GM18867 (cell line): ENCODE data around the gene COPG1.
A peak's percentile ranks its signal among the peaks of the same experiment; 100 is the strongest.
"Not testable (repeated sequence)": the region's sequence is repeated elsewhere in the genome, so short reads cannot be mapped to it uniquely, and the experiment has no call there.

Source experiments
- ATAC-seq: cut with Tn5 transposase; IDR thresholded peaks from one replicate; pipeline ENCODE4 v1.9.1; 2021; ENCODE audit warnings: mild to moderate bottlenecking, moderate library complexity; ENCODE audit not compliant: unreplicated experiment

Gene COPG1, protein sequence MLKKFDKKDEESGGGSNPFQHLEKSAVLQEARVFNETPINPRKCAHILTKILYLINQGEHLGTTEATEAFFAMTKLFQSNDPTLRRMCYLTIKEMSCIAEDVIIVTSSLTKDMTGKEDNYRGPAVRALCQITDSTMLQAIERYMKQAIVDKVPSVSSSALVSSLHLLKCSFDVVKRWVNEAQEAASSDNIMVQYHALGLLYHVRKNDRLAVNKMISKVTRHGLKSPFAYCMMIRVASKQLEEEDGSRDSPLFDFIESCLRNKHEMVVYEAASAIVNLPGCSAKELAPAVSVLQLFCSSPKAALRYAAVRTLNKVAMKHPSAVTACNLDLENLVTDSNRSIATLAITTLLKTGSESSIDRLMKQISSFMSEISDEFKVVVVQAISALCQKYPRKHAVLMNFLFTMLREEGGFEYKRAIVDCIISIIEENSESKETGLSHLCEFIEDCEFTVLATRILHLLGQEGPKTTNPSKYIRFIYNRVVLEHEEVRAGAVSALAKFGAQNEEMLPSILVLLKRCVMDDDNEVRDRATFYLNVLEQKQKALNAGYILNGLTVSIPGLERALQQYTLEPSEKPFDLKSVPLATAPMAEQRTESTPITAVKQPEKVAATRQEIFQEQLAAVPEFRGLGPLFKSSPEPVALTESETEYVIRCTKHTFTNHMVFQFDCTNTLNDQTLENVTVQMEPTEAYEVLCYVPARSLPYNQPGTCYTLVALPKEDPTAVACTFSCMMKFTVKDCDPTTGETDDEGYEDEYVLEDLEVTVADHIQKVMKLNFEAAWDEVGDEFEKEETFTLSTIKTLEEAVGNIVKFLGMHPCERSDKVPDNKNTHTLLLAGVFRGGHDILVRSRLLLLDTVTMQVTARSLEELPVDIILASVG

DNA sequence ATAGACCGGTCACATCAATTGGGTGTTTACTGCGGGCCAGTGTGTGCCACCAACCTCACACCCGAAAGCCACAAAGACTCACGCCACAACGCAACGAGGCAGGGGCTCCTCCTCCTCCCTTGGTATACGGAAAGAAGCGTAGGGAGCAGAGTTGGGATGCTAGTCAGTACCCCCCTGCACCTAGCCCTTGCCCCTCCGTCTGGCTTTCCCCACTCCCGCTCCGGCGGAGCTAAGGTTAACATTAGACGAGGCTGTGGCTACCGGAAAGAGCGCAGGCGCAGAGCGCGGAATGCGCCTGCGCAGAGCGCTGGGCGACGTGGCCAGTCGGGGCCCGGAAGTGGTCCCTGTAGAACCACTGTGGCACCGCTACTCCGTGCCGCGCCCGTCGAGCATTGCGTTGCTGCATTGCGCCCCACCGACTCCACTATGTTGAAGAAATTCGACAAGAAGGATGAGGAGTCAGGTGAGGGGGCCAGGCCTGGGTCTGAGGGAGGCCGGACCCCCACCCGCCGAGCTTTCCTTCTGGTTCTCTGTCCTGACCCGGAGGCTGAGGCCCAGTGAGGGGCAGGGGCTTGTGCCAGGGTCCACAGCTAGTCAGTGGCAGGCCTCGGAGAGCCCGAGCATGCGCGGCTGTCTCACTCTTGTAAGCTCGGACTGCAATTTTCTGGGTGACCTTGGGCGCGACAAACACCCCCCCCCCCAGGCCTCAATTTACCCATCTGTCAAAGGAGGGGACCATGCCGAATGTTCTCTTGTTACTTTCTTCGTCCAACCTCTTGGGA lies at the start of gene COPG1:
Gene COPG1, plus strand, starts transcription at position 323 of the 782 bp plus-strand sequence. Its CDS starts 104 bp downstream, at position 427.
- peak; percentile 82 for ATAC-seq

GRCh38 chr3:129204473-129204872 lies 44.9 kb upstream of the COPG1 start:
- ATAC-seq, result no peak

DNA sequence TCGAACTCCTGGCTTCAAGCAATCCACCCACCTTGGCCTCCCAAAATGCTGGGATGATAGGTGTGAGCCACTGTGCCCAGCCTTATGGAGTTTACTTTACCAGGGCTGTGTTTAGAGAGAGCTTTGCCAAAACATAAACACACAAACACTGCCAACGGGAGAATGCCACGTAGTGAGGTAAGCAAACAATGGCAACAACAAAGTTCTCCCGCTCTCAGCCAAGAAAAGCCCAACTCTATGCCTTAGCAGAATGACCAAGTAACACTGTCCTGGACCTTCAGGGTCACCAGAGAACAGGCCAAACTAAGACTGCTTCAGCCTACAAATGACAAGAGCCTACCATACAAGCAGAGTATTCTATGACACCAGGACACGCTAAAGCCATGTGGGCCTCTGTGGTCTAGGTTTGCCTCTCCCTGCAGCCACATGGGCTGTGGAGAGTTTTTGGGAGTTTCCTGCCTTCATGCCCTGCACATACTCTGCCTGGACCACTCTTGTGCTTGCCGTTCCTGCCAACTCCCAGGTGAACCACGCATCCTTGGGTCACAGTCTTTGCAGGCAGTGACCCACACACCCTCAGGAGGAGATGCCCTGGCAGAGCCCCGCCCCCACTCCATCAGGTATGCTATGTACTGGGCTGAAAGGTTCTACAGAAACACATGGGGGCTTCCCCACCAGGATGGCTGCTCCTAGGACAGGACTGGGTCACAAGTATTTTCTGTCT lies 44.1 kb upstream of the COPG1 start:
- ATAC-seq, result no peak

GRCh38 chr3:129207479-129207878 lies 41.9 kb upstream of the COPG1 start:
- no peak for ATAC-seq

DNA sequence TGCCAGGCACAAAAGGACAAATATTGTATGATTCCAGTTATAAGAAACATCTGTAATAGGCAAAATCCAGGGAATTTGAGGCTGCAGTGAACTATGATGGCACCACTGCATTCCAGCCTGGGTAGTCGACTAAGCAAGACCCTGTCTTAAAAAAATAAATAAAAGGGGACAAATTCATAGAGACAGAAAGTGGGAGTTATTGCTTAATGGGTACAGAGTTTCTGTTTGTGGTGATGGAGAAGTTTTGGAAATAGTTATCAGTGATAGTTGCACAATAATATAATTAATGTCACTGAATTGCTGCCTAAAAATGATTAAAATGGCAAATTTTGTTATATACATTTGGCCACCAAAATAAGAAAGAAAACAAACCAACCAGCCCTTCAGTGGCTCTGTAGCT lies 38.1 kb upstream of the COPG1 start:
- no peak for ATAC-seq

DNA sequence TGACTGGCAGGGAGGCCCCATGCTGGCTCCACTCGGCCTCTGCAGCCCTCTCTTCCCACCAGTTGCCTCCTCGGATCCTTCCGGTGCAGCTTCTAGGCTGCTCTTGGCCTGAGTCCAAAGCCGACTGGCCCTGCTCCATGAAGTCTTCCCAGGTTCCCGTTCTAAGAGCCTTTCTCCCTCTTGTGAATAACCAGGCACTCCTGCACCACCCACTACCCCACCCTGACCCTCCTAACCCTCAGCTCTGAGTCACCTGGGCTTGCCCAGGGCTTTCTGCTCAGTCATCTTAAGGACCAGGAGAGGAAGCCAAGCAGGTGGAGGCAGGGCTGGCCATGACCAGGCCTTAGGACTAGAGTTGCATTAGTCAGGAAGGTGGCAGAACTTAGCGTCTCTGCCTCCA lies 37.6 kb upstream of the COPG1 start:
- ATAC-seq, result no peak

DNA sequence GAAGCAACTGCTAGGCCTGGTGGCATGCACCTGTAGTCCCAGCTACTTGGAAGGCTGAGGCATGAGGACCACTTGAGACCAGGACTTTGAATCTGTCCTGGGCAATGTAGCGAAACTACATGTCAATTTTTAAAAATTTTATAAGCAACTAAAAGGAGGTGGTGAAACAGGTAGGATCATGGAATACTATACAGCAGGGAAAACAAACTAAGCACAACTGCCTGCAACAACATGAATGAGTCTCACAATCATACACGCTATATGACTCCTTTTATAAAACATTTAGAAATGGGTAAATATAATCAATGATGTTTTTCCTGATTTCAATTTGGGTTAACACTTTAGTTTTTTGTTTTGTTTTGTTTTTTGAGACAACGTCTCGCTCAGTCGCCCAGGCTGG lies 36.2 kb upstream of the COPG1 start:
- ATAC-seq, result no peak

GRCh38 chr3:129218742-129219141 lies 30.7 kb upstream of the COPG1 start:
- ATAC-seq, result no peak

DNA sequence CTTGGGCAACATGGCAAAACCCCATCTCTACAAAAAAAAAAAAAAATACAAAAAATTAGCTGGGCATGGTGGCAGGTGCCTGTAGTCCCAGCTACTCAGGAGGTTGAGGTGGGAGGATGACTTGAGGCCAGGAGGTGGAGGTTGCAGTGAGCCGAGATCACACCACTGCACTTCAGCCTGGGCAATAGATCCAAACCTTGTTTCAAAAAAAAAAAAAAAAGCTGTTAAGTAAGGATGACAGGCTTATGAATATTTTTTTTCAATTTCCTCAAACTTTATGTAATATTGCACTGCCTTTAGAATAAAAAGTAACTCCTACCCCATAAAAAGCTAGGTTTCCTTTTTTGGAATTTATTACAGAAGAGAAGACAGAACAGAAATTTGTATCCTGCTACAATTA lies 25.0 kb upstream of the COPG1 start:
- ATAC-seq, result not testable (repeated sequence)

DNA sequence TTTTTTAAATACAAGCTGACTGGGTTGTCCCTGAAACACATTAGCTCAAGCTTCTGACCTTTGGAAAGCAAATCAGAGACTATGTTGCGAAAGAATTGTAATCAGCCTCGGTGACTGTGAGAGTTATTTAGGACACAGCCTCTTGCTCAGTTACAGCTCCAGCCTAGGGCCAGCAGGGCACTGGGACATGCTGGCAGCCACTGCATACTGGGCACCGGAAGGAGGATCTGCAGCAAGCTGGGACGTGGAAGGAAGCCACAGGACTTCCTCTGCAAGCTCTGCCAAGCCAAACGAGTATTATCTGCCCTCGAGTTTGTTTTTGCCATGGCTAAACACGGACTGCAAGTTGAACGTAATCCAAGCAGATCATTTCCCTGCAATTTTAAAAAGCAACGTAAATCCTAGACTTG lies 24.4 kb upstream of the COPG1 start:
- ATAC-seq, result no peak

DNA sequence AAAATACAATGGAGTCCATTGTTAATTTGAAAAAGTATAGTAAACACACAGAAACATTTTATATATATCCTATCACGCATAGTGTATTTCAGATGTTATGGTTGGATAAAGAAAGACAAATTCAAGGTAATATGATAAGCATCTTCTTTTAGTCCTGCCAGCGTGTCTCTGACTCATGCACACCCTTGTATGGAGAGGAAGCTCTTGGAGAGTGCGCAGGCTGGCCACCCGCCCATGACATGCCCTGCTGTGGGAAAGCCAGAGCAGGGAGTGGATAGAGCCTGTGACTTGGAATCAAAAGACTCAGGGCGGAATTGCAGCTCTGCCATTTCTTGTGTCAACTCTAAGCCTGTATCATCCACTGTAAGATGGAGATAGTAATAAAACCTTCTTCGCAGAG lies 23.0 kb upstream of the COPG1 start:
- no peak for ATAC-seq

DNA sequence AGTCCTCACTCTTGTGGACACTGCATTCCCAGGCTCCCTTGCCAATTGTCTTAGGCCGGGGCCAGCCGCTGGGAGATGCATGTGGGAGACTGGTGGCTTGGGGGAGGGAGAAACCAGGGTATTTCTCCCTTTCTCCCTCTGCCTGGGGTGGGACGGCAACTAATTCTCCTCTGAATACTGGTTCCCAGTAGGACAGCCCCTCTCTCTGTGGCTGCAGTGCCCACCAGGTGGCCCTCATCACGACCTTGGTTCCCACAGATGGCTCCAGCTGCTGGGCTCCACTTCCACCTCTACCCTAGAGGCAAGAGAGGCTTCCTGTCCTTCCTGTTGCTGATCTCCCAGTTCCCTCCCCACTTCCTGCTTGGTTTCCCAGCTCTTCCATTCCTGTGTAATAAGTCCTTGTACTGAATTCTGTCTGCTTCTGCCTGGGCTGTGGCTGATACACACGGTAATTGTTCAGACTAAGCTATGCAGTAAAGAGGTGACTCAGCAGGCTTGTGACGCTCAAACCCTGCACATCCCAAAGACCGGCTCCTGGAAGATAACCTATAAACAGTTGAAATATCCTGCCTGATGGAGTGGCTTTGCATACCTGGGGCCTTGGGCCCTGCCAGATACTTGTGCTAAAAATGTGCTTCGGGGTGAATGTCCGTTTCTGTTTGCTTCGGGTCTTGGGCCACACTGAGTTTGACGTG lies 20.4 kb upstream of the COPG1 start:
- ATAC-seq, result no peak

DNA sequence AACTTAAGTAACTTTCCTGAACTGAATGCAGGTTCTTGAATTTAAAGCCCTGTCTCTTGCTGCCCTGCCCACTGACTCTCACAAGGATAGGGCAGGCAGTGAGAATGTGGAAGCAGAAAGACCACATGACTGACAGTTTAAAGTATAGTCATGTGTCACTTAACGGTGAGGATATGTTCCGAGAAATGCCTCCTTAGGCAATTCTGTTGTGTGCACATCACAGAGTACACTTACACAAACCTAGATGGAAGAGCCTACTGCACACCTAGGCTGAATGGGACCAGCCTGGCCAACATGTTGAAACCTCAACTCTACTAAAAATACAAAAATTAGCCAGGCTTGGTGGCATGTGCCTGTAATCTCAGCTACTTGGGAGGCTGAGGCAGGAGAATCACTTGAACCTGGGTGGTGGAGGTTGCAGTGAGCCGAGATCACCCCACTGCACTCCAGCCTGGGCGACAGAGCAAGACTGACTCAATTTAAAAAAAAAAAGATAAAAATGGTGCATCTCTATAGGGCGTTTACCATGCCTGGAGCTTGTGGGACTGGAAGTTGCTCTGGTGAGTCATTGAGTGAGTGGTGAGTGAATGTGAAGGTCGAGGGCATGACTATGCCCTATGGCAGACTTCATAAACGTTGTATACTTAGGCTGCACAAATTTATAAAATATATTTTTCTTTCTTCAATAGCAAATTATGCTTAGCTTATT lies 18.9 kb upstream of the COPG1 start:
- no peak for ATAC-seq

DNA sequence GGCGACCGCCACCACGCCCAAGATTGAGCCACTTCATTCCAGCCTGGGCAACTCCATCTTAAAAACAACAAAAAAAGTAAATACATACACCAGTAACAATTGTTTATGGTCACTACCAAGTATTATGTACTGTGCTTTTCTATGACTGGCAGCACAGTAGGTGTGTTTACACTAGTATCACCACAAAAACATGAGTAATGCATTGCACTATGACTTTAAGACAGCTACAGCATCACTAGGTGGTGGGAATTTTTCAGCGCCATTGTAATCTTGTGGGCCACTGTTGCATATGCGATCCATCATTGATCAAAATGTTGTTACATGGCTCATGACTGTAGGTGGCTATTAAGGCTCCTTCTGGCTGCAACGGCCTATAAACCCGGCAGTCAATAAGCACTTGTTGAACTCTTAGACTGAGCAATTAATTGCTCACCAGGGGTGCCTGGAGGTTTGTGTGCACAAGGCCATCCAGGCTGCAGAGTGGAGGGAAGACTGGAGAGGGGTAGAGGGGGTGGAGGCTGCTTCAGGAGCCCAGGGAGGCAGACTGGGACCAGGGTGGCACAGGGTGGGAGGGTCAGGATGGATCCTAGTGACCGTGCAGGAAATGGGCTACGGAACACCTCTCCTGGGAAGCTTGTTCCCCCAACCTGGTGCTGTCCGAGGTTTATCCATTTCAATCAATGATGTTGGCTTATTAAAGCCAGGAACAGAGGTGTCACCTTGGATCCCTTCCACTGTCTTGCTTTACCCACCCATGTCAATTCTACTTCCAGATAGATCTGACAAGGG lies 17.9 kb upstream of the COPG1 start:
- ATAC-seq, result no peak

- ATAC-seq, result peak; percentile 88
Observed at GRCh38 chr3:129233538-129233937, 15.9 kb upstream of the COPG1 start.

DNA sequence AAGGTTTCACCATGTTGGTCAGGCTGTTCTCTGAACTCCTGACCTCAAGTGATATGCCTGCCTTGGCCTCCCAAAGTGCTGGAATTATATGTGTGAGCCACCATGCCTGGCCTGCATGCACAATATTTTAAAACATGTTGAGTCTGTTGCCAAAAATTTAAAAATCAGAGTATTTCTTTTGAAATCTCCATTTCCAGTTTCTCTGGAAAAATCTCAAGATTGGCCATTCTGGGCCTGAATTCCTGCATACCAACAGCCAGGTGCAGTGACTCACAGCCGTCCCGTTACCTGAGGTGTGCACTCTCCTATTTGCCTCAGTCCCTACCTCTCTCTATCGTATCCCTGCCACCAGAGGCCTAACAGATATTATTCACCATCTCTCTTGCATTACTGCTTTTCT lies 15.0 kb upstream of the COPG1 start:
- no peak for ATAC-seq

DNA sequence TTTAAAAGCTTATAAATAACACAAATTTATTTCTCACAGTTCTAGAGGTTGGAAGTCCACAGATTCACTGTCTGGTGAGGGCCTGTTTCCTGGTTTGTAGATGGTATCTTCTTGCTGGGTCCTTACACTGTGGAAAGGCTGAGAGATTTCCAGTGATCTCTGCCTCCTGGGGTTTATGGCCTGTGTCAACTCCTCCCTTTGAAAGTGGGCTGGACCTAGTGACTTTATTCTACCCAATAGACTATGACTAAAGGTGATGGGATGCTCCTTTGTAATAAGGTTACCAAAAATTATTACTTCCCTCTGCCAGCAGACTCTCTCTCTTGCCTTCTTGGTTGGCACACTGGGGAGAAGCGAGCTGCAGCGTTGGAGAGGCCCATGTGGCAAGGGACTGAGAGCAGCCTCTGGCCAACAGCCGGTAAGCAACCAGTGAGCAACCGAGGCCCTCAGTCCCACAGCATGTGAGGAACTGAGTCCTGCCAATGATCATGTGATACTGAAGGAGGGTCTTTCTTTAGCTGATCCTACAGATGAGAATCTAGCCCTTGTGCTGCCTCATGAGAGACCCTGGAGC lies 14.0 kb upstream of the COPG1 start:
- ATAC-seq, result no peak
